ENCODE data around the gene FOXK1.

The FOXK1 gene

DNA sequence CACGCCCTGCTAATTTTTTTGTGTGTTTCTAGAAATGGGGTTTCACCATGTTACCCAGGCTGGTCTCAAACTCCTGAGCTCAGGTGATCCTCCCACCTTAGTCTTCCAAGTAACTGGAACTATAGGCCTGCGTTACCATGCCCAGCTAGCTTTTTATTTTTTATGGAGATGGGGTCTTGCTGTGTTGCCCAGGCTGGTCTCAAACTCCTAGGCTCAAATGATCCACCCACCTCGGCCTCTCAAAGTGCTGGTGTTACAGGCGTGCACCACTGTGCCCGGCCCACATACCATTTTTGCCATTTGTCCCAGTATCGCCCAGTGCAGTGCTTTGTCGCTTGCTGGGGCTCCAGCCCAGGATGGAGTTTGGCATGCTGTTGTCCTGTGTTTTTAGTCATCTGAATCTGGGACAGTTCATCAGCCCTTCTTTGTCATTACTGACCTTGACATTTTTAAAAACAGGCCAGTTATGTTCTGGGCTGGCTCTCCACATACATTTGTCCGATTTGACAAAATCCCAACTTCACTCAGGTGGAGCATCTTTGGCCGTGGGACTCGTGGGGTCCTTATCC lies 16.7 kb downstream of the FOXK1 start:
- no peak for DNase-seq (ENCODE audit: low read depth)

DNA sequence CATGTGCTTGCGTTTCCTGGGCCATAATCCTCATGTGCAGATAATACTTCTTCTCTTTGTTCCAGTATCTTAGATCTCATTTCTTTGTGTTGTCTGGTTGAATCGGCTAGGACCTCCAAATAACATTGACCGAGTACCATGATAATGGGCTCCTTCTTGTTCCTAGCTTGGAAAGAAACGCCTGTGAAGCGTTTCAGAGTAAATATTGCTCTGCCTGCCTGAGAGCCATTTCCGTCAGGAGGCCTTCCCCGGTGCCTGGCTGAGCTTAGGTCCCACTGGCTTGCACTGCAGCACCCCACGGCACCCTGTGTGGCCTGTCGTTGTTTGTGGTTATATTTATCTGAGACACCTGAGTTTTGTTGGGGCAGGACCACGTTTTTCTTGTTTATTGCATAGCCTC lies 17.7 kb downstream of the FOXK1 start:
- no peak for DNase-seq (ENCODE audit: low read depth)

DNA sequence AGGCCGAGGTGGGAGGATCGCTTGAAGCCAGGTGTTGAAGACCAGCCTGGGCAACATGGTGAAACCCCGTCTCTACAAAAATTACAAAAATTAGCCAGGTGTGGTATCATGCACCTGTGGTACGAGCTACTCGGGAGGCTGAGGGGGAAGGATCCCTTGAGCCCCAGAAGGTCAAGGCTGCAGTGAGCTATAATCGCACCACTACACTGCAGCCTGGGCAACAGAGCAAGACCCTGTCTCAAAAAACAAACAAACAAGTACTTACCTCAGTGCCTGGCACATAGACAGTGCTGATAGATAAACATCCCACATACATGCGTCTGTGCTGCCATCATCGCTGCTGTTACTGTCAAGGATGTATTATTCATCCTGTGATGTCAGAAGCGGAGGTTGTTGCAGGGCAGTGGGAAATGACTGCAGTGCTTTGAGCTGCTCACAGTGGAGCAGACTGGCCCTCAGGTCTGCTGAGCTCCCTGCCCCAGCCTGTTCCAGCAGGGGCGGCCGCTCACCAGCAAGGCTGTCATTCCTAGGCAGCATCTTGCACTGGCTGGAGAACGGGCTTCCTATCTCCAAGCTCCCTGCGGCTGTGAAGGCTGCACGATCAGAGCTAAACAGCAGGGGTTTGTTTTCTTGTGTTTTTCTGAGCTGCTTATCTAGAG lies 18.6 kb downstream of the FOXK1 start:
- no peak for DNase-seq (ENCODE audit: low read depth)

DNA sequence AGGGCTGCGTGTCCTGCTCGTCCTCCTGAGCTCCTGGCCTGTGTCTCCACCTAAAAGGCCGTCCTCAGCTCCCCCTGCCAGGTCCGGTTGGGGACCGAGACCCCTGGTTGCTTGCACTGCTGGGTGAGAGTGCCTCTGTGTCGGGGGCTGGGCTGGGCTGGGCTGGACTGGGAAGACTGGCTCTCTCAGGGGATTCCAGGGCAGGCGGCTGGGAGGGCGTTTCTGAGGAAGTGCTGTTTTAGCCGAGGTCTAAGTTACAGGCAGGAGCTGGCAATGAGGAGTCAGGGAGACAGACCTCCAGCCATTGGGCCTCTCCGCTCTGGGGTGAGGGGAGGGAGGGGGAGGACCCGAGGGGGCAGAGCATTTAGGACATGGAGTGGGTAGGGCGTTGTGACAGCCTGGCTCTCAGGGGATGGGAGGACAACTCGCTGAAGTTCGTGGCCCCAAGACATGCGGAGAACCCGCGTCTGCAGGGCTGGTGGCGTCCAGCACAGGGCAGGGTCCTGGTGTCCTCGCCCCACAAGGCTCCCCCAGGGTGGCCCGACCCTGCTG lies 20.9 kb downstream of the FOXK1 start:
- no peak for DNase-seq (ENCODE audit: low read depth)

DNA sequence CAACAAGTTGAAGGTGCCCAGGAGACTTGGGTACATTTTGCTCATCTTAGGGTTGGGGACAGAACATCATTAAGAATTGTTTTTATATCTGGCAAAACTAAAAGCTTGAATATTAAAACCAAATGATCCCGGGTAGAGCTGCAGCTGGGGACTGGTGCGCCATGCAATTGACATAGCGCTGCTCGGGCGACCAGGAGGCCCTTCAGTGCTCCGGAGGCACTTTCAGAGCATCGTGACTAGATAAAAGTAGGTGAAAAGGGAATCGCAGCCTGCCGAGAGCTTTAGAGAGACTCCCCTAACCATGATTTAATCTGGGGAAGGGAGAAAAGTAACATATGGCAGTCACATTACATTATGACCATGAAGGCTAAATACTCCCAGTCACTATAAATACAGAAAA lies 21.4 kb downstream of the FOXK1 start:
- no peak for DNase-seq (ENCODE audit: low read depth)

DNA sequence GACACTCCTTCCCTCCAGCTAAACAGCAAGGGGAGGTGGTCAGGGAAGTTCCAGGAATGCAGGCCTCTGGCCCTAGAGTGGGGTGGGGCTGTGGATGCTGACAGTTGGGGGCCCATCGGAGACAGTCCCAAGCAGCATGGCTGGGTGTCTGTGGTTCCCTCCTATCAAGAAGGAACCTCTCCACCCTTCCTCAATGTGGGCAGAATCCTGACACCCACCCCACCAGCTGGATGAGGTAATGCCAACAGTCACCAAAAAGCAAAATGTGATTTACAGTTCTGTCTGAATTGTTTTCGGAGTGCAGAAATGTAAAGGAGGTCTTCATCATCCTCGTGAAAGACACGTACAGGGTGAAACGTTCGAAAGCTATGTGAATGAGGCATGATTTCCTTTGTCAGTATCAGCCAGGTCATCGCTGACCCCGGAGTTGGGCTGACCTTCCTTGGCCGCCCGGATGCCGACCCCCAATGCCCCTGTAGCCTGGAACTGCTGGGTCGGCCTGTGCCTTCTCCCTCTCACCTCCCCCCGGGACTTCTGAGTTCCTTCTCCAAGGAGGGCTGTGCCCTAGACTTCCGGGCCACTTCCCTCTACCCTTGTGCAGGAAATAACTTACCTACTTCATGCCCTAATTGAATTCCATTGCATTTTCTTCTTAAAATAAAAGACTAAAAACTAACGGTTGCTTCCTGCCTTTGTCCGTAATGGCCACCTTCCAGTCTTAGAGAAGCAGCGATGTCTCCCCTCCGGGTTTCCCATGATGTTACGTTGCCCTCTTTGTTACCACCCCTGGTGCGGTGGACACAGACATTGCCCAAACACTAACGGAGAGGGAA lies 24.5 kb downstream of the FOXK1 start:
- DNase-seq (ENCODE audit: low read depth), result no peak

DNA sequence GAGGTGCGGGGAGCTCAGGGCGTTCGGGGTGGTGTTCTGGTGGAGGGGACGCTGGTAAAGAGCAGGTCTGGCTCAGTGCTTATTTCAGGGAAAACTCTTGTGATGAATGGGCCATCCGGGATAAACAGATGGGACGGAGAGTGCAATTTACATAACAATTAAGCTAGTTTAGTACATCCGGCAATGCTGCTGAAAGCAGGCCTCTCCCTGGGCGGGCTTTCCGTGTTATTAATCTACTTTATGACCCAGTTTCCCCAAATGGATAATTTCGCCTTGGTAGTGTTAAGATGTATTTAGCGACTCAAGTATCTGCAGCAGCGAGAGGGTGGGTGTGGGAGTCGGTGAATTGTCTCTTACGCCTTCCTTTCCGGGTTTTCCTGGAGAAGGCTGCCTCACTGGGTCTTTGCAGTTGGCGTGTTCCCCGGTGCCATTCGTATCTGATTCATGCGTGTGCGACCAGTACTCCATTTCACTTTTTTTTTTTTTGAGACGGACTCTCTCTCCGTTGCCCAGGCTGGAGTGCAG lies 25.2 kb downstream of the FOXK1 start:
- DNase-seq (ENCODE audit: low read depth), result no peak

DNA sequence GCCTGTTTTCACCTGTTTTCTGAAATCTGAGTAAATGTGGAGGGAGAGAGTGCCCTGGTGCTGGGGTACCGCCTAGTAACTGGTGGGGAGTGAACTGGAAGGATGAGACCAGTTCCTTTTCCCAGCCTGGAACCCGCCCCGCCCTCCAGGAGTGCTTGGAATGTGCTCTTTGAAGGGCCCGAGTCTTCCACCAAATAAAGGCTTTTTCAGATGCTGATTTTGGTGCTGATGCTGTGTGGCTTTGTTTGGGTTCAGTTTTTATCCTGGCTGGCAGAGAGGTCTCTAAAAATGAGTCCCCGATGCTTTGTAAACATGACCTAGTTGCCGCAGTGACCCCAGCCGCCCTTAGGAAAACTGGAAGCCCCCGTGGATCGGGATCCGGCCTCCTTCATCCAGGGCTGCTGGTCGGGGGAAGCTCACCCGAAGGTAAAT lies 25.9 kb downstream of the FOXK1 start:
- DNase-seq (ENCODE audit: low read depth), result no peak

DNA sequence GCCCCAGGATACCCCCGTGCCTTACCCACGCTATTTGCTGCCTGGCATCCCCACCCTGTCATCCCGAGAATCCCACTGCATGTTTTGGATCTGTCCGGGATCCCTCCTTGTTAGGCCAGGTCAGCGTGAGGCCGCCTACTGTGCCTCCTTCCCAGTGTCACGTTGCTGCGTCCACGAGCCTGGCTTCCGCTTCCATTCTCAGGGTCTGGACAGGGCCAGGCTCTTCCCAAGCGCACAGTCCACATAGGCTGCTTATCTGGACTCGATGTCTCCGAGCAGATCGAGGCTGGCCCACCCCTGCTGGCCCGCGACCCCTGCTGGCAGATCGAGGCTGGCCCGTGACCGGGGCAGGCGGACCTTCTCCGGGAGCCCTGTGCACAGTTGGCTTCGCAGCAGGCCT lies 27.1 kb downstream of the FOXK1 start:
- DNase-seq (ENCODE audit: low read depth), result no peak

DNA sequence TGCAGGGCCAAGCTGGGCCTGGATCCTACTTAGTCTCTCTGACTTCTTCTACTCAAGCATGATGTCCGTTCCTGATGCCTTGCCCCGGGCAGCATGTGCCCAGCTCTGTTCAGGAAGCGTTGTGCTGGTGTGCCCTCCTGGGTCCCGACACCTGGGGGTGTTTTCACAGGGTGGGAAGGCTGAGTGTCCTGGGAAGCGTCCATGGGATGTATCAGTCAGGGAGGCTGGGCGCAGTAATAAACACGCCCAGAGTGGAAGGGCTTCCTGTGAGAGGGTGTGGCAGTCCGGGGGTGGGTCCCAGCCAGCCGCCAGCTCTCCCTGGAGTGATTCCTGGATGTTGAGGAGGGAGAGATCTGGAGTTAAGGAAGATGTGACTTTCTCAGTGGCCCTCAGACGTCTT lies 29.0 kb downstream of the FOXK1 start:
- no peak for DNase-seq (ENCODE audit: low read depth)

DNA sequence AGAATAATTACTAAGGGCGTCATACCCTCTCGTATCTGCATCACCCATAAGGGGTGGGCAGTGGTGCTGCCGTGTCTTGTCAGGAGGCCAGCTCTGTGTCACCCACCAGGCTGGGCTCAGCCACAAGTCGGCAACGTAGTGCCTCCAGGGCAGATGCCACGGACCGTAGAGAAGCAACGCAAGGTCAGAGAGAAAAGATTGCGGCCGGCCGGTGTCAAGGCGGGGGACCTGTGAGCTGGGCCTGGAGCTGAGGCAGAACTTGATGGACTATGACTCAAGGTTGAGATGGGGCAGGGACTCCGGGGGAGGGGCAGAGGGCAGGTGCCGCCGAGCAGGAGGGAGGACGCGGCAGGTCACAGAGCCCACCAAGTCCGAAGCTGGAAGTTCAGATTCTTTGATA lies 29.5 kb downstream of the FOXK1 start:
- no peak for DNase-seq (ENCODE audit: low read depth)

DNA sequence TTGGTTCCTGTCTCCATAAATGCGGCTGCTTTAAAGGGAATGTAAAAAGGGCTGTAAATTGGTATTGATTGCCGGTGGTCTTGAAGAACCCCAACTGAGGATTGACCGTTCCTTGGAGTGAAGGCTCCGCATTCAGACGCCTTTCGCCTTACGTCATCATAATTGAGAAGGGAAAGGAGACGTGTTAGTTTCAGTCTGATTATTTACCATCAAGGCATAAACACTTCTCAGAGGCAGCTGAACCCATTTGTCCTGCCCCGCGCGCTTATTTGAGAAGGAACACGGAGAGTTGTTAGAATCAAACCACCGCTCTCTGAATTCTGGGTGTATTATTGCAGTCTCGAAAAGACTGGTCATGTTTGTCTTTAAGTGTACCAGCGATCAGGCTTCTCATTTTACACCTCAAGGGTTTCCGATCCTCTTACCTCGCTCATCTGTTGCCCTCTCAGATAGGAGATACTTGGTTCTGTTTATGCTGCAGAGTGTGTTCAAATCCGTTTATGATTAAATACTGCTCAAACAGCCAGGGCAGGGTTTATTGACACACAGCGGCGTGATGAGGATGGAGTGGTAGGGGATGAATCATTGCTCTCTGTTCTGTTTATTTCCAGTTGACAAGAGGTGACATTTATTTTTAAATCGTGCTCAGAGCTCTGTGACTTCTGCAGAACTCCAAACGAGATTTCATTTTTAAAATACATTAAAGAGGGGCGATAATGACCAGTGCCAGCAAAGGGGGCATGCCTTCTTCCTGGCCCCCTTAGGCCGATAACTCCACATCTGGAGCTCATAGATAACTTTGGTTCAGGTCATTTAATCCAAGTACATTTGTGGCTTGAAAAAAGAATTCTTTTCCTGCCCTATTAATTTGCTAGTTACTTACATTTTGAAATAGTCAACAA lies 30.4 kb downstream of the FOXK1 start:
- DNase-seq (ENCODE audit: low read depth), result no peak

DNA sequence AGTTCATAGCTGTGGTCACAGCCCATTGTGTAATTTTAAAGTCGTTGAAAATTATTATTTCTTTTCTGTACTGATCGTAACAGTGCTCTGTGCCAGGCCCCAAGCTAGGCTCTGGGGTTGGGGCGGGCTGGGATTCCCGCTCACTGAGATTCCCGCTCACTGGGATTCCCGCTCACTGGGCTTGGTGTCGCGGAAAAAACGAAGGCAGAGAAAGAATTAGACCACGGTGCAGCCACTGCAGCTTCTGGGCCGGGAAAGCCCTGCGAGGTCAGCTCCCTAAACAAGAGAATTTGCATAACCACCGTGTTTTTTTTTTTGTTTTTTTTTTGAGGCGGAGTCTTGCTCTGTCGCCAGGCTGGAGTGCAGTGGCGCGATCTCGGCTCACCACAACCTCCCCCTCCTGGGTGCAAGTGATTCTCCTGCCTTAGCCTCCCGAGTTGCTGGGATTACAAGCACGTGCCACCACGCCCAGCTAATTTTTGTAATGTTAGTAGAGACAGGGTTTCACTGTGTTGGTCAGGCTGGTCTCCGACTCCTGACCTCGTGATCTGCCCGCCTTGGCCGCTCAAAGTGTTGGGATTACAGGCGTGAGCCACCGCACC lies 31.2 kb downstream of the FOXK1 start:
- DNase-seq (ENCODE audit: low read depth), result no peak

DNA sequence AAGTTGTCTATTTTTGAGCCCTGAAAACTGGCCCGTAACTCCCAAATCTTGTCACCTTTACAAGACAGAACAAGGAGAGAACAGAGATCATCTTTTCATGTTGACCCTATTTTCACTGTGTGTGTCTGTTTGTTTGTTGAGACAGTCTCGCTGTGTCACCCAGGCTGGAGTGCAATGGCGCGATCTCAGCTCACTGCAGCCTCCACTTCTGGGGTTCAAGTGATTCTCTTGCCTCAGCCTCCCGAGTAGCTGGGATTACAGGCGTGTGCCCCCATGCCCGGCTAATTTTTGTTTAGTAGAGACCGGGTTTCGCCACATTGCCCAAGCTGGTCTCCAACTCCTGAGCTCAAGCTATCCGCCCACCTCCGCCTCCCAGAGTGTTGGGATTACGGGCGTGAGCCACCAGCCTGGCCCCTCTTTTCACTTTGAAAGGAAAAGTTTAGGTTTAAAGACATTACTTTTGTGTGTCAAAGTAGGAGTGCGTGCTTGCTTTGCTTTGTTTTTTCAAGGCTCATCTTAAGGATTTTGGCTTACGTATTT lies 32.1 kb downstream of the FOXK1 start:
- DNase-seq (ENCODE audit: low read depth), result no peak

DNA sequence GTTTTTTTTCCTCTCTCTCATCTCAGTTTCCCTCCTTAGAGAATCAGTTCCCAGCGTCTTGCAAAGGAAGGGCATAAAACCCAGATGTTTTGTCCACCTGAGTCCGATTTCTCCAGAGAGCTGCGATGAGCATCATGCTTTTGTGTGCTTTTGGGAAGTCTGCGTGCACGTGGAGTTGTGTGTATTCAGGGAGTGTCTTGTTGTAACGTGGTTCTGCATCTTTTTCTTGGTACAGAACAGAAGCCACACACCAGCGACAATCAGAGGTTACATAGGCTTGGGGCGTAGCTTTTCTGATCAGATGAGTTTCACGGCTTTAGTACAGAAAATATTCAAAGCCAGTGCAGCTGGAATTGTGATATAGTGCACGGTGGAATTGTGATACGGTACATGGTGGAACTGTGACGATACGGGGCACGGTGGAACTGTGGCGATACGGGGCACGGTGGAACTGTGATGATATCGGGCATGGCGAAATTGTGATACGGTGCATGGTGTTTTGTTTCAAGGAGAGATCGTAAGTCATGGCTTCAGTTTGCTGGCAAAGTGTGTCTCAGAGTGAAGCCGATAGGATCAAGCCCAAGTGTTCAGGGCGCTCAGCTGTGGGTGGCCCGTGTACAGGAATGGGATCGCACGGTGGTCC lies 32.8 kb downstream of the FOXK1 start:
- no peak for DNase-seq (ENCODE audit: low read depth)

DNA sequence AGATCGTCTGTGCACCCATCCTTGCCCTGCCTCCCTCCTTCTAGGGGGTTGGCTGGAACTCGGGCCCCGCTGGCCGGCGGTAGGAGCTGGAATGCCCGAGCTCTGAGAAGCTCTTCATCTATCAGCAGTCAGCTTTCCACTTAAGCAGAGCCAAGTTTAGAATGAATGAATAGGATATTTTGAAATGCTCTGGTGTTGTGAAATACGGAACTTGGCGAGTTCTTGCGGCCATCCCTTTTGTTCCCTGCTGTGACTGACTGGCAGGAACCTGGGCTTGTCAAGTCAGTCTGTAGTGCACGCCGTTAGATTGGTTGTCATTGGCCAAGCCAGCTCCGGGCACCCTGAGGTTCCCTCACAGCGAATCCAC lies 33.3 kb downstream of the FOXK1 start:
- DNase-seq (ENCODE audit: low read depth), result no peak

DNA sequence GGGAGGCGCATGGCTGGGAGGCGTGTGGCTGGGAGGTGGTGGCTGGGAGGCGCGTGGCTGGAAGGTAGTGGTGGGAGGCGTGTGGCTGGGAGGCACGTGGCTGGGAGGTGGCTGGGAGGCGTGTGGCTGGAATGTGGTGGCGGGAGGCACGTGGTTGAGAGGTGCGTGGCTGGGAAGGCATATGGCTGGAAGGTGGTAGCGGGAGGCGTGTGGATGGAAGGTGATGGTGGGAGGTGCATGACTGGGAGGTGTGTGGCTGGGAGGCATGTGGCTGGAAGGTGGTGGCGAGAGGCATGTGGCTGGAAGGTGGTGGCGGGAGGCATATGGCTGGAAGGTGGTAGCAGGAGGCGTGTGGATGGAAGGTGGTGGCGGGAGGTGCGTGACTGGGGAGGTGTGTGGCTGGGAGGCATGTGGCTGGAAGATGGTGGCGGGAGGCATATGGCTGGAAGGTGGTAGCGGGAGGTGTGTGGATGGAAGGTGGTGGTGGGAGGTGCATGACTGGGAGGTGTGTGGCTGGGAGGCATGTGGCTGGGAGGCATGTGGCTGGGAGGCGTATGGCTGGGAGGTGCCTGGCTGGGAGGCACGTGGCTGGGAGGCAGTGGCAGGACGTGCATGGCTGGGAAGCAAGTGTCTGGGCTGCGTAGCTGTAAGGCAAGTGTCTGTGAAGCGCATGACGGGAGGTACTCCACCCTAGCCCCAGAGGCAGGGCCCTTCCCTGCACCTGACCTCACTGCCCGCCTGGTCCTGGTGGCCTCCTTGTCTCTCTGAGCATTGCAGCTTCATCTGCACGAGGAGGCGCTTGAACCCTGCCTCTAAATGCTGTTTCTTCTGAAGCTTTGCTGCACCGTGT lies 35.1 kb downstream of the FOXK1 start:
- no peak for DNase-seq (ENCODE audit: low read depth)

DNA sequence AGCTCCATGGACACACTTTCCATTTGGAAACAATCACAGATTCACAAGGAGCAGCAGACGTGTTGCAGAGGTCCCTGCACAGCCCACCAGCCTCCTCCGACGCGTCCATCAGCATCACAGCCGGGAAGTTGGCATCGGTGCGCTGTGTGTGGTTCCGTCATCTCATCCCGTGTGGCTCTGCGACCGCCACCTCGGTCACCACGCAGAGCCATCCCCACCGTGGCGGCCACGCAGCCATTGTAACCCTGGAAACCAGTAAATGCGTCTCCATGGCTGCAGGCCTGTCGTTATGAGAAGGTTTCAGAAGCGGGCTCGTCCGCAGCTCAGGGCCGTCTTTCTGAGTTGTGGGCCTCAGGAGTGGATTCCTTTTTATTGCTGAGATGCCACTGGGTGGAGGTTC lies 36.0 kb downstream of the FOXK1 start:
- DNase-seq (ENCODE audit: low read depth), result no peak

DNA sequence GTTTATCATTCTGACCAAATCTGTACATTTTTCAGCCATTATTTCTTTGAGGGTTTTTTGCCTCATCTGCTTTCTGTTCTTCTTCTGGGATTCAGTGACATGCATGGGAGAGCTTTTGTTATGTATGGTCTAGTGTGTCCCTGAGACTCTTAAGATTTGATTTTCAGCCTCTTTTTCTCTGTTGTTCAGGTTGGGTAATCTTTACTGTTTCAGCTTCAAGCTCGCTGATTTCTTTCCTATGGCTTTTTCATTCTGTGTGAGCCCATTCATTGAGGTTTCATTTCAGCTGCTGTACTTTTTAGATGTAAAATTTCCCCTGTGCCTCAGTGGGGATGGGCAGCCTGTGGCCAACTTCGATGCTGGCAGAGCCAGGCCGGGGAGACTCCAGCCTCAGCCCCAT lies 38.1 kb downstream of the FOXK1 start:
- DNase-seq (ENCODE audit: low read depth), result no peak

DNA sequence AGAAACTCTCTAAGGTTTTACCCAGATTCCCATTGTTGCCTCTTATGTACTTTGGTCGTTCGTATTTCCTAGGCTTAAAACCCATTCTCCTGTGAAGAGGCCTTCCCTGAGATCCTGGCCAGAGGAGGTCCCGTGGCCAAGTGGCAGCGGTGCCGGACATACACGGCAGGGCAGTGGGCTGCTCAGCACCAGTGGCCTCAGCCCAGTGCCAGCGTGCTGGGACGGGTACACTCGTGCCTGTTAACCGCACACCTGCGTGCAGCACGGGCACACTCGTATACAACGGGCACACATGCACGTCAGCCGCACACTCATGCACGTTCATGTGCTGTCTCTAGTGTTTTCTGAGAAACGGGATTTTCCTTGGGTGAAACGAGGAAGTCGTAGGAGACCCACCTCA lies 40.2 kb downstream of the FOXK1 start:
- DNase-seq (ENCODE audit: low read depth), result no peak
